CD4-positive, alpha-beta memory T cell (primary cell): ENCODE measurements around the gene TAF6. TPM values are rescaled to one million over a fixed set of nuclear protein-coding genes. Genes with fewer than 3 reads are reported as not detected.

Experiments
- CTCF ChIA-PET: fragments of 350-600 bp; sonication (Branson Sonifier 250); formaldehyde crosslinking; loops from one replicate; lab custom pipeline; 2021; ENCODE audit warnings: inconsistent platforms; ENCODE audit not compliant: partially characterized antibody; lab: Charles Lee
- POLR2A ChIA-PET: fragments of 350-600 bp; sonication (Branson Sonifier 250); formaldehyde crosslinking; loops from one replicate; lab custom pipeline; 2021; ENCODE audit not compliant: partially characterized antibody; lab: Charles Lee
- DNase-seq, 5 donors: peaks; one replicate each; pipeline versions ENCODE4 v3.0.0 to v3.0.0-alpha.2; 2020 to 2022; ENCODE audit warnings: mixed read lengths in 1 of 5
- H3K27ac ChIP-seq: one replicate; pipeline ENCODE4 v1.7.0; 2013; ENCODE audit warnings: low read depth, low read length
- H3K27me3 ChIP-seq: 2 replicates; pipeline ENCODE4 v1.7.0; 2013; ENCODE audit warnings: mild to moderate bottlenecking, low read length, moderate library complexity; ENCODE audit not compliant: insufficient read depth
- H3K36me3 ChIP-seq: 2 replicates; pipeline ENCODE4 v1.7.0; 2013; ENCODE audit warnings: mild to moderate bottlenecking, low read length, moderate library complexity; ENCODE audit not compliant: insufficient read depth
- H3K4me1 ChIP-seq: 2 replicates; pipeline ENCODE4 v1.7.0; 2013; ENCODE audit warnings: mild to moderate bottlenecking, low read length, moderate library complexity; ENCODE audit not compliant: insufficient read depth
- H3K4me3 ChIP-seq, 2 donors: one replicate each; pipeline ENCODE4 v1.7.0; 2013; ENCODE audit warnings: low read length in 2 of 2, mild to moderate bottlenecking in 1 of 2
- H3K9me3 ChIP-seq, 2 donors: one replicate each; pipeline ENCODE4 v1.7.0; 2013; ENCODE audit warnings: low read length in 2 of 2, control low read depth in 1 of 2; ENCODE audit not compliant: control insufficient read depth in 1 of 2
- H3K27ac Mint-ChIP-seq, 7 donors: one replicate each; pipeline ENCODE4 v1.8.0; 2020 to 2021; ENCODE audit warnings: mixed read lengths in 7 of 7, mild to moderate bottlenecking in 6 of 7, inconsistent platforms in 3 of 7, moderate library complexity in 3 of 7
- H3K27me3 Mint-ChIP-seq, 2 donors: one replicate each; pipeline ENCODE4 v1.8.0; 2020 to 2021; ENCODE audit warnings: mixed read lengths in 2 of 2
- H3K36me3 Mint-ChIP-seq, 2 donors: one replicate each; pipeline ENCODE4 v1.8.0; 2020 to 2021; ENCODE audit warnings: mixed read lengths in 2 of 2, inconsistent platforms in 1 of 2, mild to moderate bottlenecking in 1 of 2
- H3K4me1 Mint-ChIP-seq, 4 donors: one replicate each; pipeline ENCODE4 v1.8.0; 2020 to 2021; ENCODE audit warnings: mixed read lengths in 4 of 4, mild to moderate bottlenecking in 1 of 4
- H3K4me3 Mint-ChIP-seq, 8 donors: one replicate each; pipeline ENCODE4 v1.8.0; 2020 to 2021; ENCODE audit warnings: mixed read lengths in 8 of 8, mild to moderate bottlenecking in 7 of 8, moderate library complexity in 6 of 8, inconsistent platforms in 3 of 8
- H3K9me3 Mint-ChIP-seq, 8 donors: one replicate each; pipeline ENCODE4 v1.8.0; 2020 to 2021; ENCODE audit warnings: mixed read lengths in 8 of 8, mild to moderate bottlenecking in 5 of 8, inconsistent platforms in 3 of 8, moderate library complexity in 1 of 8
- intact Hi-C: fragments of 100-400 bp; cut with micrococcal nuclease; formaldehyde crosslinking; loops from one replicate; pipeline ENCODE4 v1.15.1; 2023
- polyA plus RNA-seq, 2 donors: library from polyadenylated mRNA; unstranded; fragments of 300-500 nt; fragmentation: Illumina TruSeq; gene quantifications; one replicate each; pipeline ENCODE4 v1.2.3, GENCODE V29; 2021
- total RNA-seq, 2 experiments: library from RNA; stranded (reverse); gene quantifications; one replicate each; pipeline ENCODE4 v1.2.3, GENCODE V29; 2021

The TAF6 gene
- total and polyA plus RNA-seq, 4 experiments from 2014 or later: 25.3 to 62.2 (median 48.4) TPM

DNA sequence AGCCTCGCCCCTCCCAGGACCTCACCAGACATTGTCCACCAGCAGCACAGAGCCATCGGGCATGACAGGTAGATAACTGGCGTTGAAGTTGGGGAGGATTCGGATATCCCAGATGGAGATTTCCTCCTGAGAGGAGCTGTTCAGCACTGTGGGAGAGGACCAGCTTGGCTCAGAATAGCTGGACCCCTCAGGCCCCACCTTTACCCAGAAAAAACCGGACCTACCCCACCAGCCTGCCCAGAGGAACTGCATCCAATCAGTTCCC lies 37.8 kb upstream of the TAF6 start:
- DNase-seq: no peak
- H3K36me3 Mint-ChIP-seq: peaks cover 11 to 45% of the 10 kb centered on the region in 2 donors
- ChIA-PET POLR2A (interaction anchor here (0.7 to 6.4 kb wide), 10 partner anchors 9 to 272 kb away, joined by 3 to 73 read pairs (median 10); partner anchors contain the start of genes GAL3ST4, GPC2, LAMTOR4 and MEPCE), CTCF (interaction anchor here (1.0 to 2.2 kb wide), 2 partner anchors 9 to 23 kb away, joined by 3 to 8 read pairs; partner anchors contain the start of gene LAMTOR4)
- no peaks in the 10 kb centered on the region for H3K27me3 Mint-ChIP-seq
- H3K27ac Mint-ChIP-seq: peak overlapping the region; percentile 82 to 96 (median 91)
- Histone ChIP-seq H3K4me3 (peak overlapping the region in 1 of 2 donors; percentile 74), H3K4me1 (peaks cover 54% of the 10 kb centered on the region), H3K9me3 (no peaks in the 10 kb centered on the region), H3K36me3 (peaks cover 32% of the 10 kb centered on the region), H3K27ac (peak overlapping the region; percentile 80), H3K27me3 (no peaks in the 10 kb centered on the region)
- peak overlapping the region; percentile 65 to 90 (median 88) for H3K4me3 Mint-ChIP-seq
- intact Hi-C loops: no loop called here
- no peaks in the 10 kb centered on the region for H3K9me3 Mint-ChIP-seq
- H3K4me1 Mint-ChIP-seq: peaks cover 23 to 74% (median 44%) of the 10 kb centered on the region in 4 donors

GRCh38 chr7:100156331-100157068 lies 37.3 kb upstream of the TAF6 start:
- H3K36me3 ChIP-seq: peaks cover 35% of the 10 kb centered on the region
- intact Hi-C loops: no loop called here
- H3K27ac ChIP-seq: peak overlapping the region; percentile 80

DNA sequence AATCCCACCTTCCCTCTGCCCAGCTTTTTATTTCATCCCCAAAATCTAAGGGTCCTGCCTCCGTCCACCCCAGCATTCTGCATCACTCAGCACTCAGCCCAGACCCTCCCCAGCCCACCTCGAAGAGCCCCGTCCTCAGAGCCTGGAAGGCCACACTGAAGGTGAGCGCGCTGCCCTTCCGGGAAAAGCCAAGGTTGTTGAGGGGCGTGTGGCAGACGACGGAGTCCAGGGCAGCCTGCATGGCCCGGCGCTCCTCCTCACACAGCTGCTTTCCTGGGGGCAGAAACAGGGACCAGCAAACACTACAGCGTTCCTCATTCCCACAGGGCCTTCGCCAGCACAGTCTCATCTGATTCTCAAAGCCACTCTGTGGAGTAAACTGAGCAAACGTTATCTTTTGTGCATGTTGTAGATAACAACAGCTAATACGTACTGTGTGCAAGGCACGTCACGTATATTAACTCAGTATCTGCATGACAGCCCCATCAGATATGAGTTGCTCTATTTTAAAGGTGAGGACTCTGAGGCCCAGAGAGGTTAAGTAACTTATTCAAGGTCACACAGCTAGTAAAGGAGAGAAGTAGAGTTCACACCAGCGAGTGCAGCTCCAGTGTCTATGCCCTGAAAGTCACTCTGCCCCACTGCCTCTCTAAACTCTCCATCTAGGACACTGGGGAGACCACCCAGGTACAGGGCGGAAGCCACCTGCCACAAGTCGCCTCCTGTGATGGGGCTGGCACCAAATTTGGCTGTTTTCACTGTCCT lies 36.6 kb upstream of the TAF6 start:
- H3K27me3 Mint-ChIP-seq: no peaks in the 10 kb centered on the region
- no peak overlapping the region for H3K4me3 ChIP-seq
- CTCF ChIA-PET: interaction anchor here (1.1 kb wide), 1 partner anchor 23 kb away, joined by 3 read pairs; no protein-coding TSS in a partner anchor
- H3K27me3 ChIP-seq: no peaks in the 10 kb centered on the region
- peak overlapping the region in 6 of 8 donors; percentile 41 to 88 (median 56) for H3K4me3 Mint-ChIP-seq
- H3K27ac Mint-ChIP-seq: peak overlapping the region in 4 of 7 donors; percentile 41 to 87 (median 78)
- H3K36me3 ChIP-seq: peaks cover 36% of the 10 kb centered on the region
- intact Hi-C loops: no loop called here
- H3K36me3 Mint-ChIP-seq: peaks cover 11 to 48% of the 10 kb centered on the region in 2 donors
- no peaks in the 10 kb centered on the region for H3K9me3 Mint-ChIP-seq
- peaks cover 23 to 70% (median 46%) of the 10 kb centered on the region in 4 donors for H3K4me1 Mint-ChIP-seq
- H3K9me3 ChIP-seq: no peaks in the 10 kb centered on the region
- no peak for DNase-seq
- H3K4me1 ChIP-seq: peaks cover 59% of the 10 kb centered on the region
- POLR2A ChIA-PET: interaction anchor here (1.2 to 6.4 kb wide), 7 partner anchors 12 to 64 kb away, joined by 3 to 53 read pairs (median 9); partner anchors contain the start of genes GAL3ST4, GPC2, PVRIG and STAG3
- no peak overlapping the region for H3K27ac ChIP-seq

More at GRCh38 chr7:100156331-100157068, 37.3 kb upstream of the TAF6 start:
- ChIA-PET CTCF (interaction anchor here (1.0 to 2.2 kb wide), 2 partner anchors 8 to 22 kb away, joined by 3 to 8 read pairs; partner anchors contain the start of gene LAMTOR4), POLR2A (interaction anchor here (0.7 to 6.4 kb wide), 11 partner anchors 8 to 273 kb away, joined by 3 to 73 read pairs (median 9); partner anchors contain the start of genes GAL3ST4, GPC2, LAMTOR4 and MEPCE)
- Mint-ChIP-seq H3K36me3 (peaks cover 11 to 48% of the 10 kb centered on the region in 2 donors), H3K27ac (peak overlapping the region; percentile 82 to 96 (median 91)), H3K9me3 (no peaks in the 10 kb centered on the region), H3K4me3 (peak overlapping the region; percentile 65 to 90 (median 88)), H3K4me1 (peaks cover 23 to 74% (median 44%) of the 10 kb centered on the region in 4 donors), H3K27me3 (no peaks in the 10 kb centered on the region)
- no peaks in the 10 kb centered on the region for H3K9me3 ChIP-seq
- peaks cover 58% of the 10 kb centered on the region for H3K4me1 ChIP-seq
- no peaks in the 10 kb centered on the region for H3K27me3 ChIP-seq
- peak in 1 of 5 donors; percentile 74 for DNase-seq
- no peak overlapping the region for H3K4me3 ChIP-seq

DNA sequence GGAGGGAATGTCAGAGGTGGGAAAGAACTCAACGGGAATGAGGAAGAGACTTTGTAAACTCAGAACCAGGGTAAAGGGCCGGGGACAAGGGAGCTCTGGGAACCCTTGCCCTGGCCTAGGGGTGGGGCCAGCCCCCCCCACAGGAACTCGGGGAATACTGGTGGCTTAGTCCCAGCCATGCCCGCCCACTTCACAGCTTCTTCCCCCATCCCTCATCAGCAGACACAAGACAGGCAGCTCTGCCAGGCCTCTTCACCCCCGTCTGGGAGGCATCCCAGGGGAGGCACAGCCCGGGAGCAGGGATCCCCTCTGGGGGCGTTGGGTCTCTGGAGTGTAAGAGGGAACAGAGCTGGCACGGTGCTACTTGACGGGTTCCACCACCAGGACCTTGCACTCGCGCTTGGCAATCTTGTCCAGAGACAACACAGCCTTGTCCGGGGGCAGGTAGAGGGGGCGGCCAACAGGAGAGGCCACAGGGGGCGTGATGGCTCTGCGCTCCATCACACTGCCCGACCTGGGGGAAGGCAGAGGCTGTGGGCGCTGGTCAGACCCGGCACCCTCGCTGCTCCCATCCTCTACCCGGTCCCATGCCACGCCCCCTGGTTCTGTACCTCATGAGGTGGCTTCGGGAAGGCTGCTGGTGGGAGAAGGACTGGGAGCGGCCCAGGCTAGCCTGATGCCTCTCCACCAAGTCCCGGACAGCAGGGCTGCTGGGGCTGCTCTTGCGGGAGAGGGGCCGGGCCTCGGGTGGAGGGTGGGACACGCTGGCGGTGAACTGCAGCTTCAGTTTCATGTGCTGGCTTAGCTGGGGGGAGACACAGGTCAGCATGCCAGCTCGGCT lies 35.7 kb upstream of the TAF6 start:
- no peaks in the 10 kb centered on the region for H3K9me3 Mint-ChIP-seq
- H3K4me1 Mint-ChIP-seq: peaks cover 29 to 73% (median 52%) of the 10 kb centered on the region in 4 donors
- Histone ChIP-seq H3K27ac (no peak overlapping the region), H3K27me3 (no peaks in the 10 kb centered on the region), H3K4me3 (no peak overlapping the region), H3K9me3 (no peaks in the 10 kb centered on the region), H3K36me3 (peaks cover 36% of the 10 kb centered on the region), H3K4me1 (peaks cover 68% of the 10 kb centered on the region)
- peak overlapping the region in 1 of 7 donors; percentile 87 for H3K27ac Mint-ChIP-seq
- ChIA-PET CTCF (interaction anchor here (0.6 to 1.1 kb wide), 2 partner anchors 22 to 154 kb away, joined by 3 read pairs; no protein-coding TSS in a partner anchor), POLR2A (interaction anchor here (1.2 to 6.4 kb wide), 4 partner anchors 13 to 23 kb away, joined by 3 to 53 read pairs (median 6); partner anchors contain the start of genes GAL3ST4, GPC2 and STAG3)
- intact Hi-C loops: no loop called here
- H3K36me3 Mint-ChIP-seq: peaks cover 17 to 54% of the 10 kb centered on the region in 2 donors
- DNase-seq: no peak
- no peak overlapping the region for H3K4me3 Mint-ChIP-seq
- no peaks in the 10 kb centered on the region for H3K27me3 Mint-ChIP-seq

DNA sequence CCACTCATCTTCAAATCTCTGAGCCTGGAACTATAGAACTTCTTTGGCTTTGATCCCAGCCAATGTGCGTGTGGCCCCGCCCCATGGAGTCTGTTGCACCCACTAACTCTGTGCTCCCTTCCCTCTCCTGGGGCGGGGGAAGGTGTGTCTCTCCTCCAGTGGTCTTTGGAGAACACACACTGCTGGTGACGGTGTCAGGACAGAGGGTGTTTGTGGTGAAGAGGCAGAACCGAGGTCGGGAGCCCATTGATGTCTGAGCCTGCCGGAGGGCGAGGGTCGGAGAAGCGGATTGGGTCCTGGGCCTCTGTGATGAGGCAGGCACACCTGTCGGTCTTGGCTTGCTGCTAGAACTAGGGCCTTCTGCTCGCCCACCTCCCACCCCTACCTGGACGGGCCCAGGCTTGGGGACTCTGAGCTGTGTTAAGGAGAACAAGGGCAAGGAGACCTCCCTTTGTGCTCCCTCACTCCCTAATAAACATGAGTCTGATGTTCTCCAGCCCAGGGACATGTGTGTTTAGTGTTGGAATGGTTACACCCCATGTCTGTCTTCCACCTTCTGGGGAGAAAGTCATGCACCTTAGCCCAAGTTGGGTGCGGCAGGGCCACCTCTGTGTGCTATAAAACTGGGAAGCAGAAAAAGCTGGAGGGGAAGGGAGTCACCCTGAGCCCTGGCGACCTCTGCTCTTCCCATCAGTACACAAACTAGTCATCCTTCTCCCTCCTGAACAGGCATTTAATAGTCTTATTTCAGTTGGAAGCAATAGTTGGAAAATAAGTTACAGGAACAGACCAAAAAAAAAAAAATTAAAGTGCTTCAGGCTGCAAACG lies 34.8 kb upstream of the TAF6 start:
- Mint-ChIP-seq H3K9me3 (no peaks in the 10 kb centered on the region), H3K4me1 (peaks cover 26 to 70% (median 50%) of the 10 kb centered on the region in 4 donors), H3K4me3 (peak overlapping the region in 4 of 8 donors; percentile 3 to 29 (median 20)), H3K36me3 (peaks cover 17 to 53% of the 10 kb centered on the region in 2 donors), H3K27ac (peak overlapping the region in 1 of 7 donors; percentile 72), H3K27me3 (no peaks in the 10 kb centered on the region)
- no peak for DNase-seq
- Histone ChIP-seq H3K27me3 (no peaks in the 10 kb centered on the region), H3K36me3 (peaks cover 36% of the 10 kb centered on the region), H3K9me3 (no peaks in the 10 kb centered on the region), H3K27ac (no peak overlapping the region), H3K4me3 (no peak overlapping the region), H3K4me1 (peaks cover 71% of the 10 kb centered on the region)
- ChIA-PET CTCF (no interaction called here), POLR2A (interaction anchor here (1.2 to 6.4 kb wide), 3 partner anchors 14 to 24 kb away, joined by 3 to 53 read pairs (median 4); partner anchors contain the start of genes GAL3ST4, GPC2 and STAG3)
- intact Hi-C loops: no loop called here
